Neutrophil (primary cell): ENCODE measurements around the gene AKT3.

Experiments used
- H3K27ac ChIP-seq: fragments of 200-600 bp; sonication (generic); 2 replicates; pipeline ENCODE4 v1.5.1; 2016; ENCODE audit warnings: mild to moderate bottlenecking, moderate library complexity
- H3K27me3 ChIP-seq: fragments of 200-600 bp; sonication (generic); 2 replicates; pipeline ENCODE4 v1.6.0; 2016; ENCODE audit warnings: mild to moderate bottlenecking
- H3K36me3 ChIP-seq: fragments of 200-600 bp; sonication (generic); 2 replicates; pipeline ENCODE4 v1.5.1; 2017
- H3K4me1 ChIP-seq, 2 experiments: fragments of 200-600 bp in 1 of 2; sonication (generic) in 1 of 2; 1 replicate in 1 of 2; 2 replicates in 1 of 2; pipeline versions ENCODE4 v1.5.1 to v1.6.1; 2013 to 2016; ENCODE audit warnings: low read depth in 1 of 2, low read length in 1 of 2, mild to moderate bottlenecking in 1 of 2, moderate library complexity in 1 of 2; ENCODE audit not compliant: control insufficient read depth in 1 of 2, insufficient read depth in 1 of 2
- H3K4me3 ChIP-seq, 2 experiments: fragments of 200-600 bp in 1 of 2; sonication (generic) in 1 of 2; 1 replicate in 1 of 2; 2 replicates in 1 of 2; pipeline ENCODE4 v1.5.1; 2013 to 2016; ENCODE audit warnings: low read depth in 1 of 2, low read length in 1 of 2, mild to moderate bottlenecking in 1 of 2, moderate library complexity in 1 of 2
- H3K9me3 ChIP-seq: fragments of 200-600 bp; sonication (generic); 2 replicates; pipeline ENCODE4 v1.5.1; 2016
- TF ChIP-seq, protein P1 (sequence below): fragments of 200-600 bp; sonication (generic); IDR thresholded peaks from 2 replicates; pipeline ENCODE4 v1.5.1; 2016; ENCODE audit warnings: antibody characterized with exemption

AKT3 gene

DNA sequence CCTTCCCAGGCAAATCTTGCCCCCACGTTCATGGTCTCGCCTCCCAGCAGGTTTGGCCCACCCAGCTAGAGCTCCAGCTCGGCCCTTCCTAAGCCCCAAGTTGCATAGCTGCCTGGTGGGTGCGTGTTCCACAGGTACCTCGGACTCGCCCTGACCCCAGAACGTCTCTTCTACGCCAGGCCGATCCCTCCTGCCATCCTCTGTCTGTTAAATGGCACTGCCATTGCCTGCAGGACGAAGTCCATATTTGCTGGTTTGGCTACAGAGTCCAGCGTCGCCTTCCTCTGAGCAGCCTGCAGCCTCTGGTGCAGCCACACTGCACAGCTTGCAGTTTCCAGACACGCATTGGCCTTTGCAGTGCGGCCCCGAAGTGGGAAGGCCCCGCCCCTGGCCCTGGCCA, 366.1 kb downstream of the AKT3 start:
- Histone ChIP-seq H3K4me3 (no peak overlapping the region), H3K27me3 (peaks cover 29% of the 10 kb centered on the region), H3K4me1 (peaks cover 13 to 15% of the 10 kb centered on the region in 2 experiments), H3K27ac (no peak overlapping the region), H3K36me3 (peaks cover 1% of the 10 kb centered on the region), H3K9me3 (no peaks in the 10 kb centered on the region)
- TF ChIP-seq, protein P1, sequence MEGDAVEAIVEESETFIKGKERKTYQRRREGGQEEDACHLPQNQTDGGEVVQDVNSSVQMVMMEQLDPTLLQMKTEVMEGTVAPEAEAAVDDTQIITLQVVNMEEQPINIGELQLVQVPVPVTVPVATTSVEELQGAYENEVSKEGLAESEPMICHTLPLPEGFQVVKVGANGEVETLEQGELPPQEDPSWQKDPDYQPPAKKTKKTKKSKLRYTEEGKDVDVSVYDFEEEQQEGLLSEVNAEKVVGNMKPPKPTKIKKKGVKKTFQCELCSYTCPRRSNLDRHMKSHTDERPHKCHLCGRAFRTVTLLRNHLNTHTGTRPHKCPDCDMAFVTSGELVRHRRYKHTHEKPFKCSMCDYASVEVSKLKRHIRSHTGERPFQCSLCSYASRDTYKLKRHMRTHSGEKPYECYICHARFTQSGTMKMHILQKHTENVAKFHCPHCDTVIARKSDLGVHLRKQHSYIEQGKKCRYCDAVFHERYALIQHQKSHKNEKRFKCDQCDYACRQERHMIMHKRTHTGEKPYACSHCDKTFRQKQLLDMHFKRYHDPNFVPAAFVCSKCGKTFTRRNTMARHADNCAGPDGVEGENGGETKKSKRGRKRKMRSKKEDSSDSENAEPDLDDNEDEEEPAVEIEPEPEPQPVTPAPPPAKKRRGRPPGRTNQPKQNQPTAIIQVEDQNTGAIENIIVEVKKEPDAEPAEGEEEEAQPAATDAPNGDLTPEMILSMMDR, result no peak

DNA sequence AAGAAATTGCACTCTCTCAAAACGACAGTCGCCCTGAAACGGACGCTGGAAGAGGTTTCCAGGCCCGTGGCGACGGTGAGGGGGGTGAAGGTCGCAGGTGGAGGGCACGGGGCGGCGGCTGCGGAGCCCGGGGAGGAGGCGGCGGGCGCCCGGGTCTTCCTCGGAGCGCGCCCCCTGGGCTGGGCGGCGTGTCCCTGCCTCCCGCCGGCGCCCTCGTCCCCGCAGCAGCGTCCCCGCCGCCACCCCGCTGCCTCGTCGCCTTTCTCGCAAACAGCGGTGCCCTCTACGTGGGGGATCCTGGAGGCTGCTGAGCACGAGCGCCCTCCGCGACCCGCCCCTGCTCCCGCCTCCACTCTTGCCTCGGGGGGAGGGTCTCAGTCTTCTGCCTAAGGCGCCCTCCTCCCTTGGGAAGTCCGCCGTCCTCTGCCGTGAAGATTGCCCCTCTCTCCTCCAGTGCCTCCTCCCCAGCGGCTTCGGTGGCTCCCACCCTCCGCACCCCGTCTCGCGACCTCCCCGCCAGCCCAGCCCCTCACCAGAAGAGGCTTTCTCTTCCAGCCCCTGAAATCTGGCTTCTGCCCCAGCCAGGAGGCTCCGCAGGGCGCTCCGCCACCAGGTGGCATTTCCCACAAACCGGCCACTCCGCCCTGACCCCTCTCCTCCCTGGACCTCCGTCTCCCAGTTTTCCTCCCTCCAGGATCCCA, 366.8 kb downstream of the AKT3 start:
- Histone ChIP-seq H3K27me3 (peaks cover 29% of the 10 kb centered on the region), H3K36me3 (no peaks in the 10 kb centered on the region), H3K4me3 (peak overlapping the region in 1 of 2 experiments; percentile 34), H3K9me3 (no peaks in the 10 kb centered on the region), H3K4me1 (peaks cover 13 to 17% of the 10 kb centered on the region in 2 experiments), H3K27ac (no peak overlapping the region)
- TF ChIP-seq, protein P1, result no peak

DNA sequence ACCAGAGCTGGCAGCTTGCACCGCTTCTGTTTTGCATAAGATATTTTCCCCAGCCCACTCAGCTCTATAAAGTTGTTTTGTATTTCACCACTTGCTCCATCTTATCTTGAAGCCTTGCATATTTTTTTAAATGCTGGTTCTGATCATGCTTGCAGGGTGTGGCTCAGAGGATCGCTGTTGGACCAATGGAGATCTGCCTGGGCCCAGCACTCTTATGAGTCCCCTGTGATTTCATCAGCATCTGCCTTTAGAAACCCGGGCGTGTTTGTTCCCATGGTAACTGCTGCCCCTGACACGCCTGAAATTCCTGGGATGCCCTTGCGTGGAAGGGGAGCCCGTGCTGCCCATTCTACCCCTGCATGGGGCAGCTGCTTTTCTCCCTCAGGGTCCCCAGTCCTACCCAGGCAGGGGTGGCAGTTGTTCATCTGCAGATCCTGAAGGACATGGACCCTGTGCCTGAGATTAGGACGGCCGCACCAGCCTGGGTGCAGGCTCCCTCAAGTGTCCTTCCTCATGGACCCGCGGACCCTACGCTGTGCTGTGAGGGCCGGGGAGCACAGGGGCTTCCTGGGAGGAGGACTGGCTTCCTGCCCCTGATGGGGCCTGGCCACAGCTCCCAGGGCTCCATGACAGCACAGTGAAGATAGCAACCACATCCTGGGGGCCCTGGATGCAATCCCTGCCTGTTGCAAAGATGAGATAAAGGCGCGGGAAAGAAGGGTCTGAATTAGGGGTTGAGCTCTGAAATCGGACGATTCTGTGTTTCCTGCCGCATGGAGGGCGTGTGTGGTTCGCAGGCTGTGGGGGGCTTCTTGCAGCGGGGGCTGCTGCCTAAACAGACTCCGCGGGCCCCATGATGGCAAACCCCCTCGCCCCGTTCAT, 367.7 kb downstream of the AKT3 start:
- no peak overlapping the region for H3K27ac ChIP-seq
- peak overlapping the region in 1 of 2 experiments; percentile 34 for H3K4me3 ChIP-seq

GRCh38 chr1:243481101-243481500, 368.9 kb downstream of the AKT3 start:
- TF ChIP-seq, protein P1, result no peak
- H3K27me3 ChIP-seq, result peaks cover 29% of the 10 kb centered on the region
- peaks cover 24 to 31% of the 10 kb centered on the region in 2 experiments for H3K4me1 ChIP-seq
- no peak overlapping the region for H3K4me3 ChIP-seq
- H3K27ac ChIP-seq, result no peak overlapping the region
- H3K36me3 ChIP-seq, result no peaks in the 10 kb centered on the region
- H3K9me3 ChIP-seq, result no peaks in the 10 kb centered on the region

More for the DNA sequence above, 367.7 kb downstream of the AKT3 start:
- Histone ChIP-seq H3K4me1 (peaks cover 20 to 25% of the 10 kb centered on the region in 2 experiments), H3K27me3 (peaks cover 29% of the 10 kb centered on the region), H3K9me3 (no peaks in the 10 kb centered on the region), H3K36me3 (no peaks in the 10 kb centered on the region)
- TF ChIP-seq, protein P1, result no peak

- H3K36me3 ChIP-seq, result no peaks in the 10 kb centered on the region
- peaks cover 30 to 38% of the 10 kb centered on the region in 2 experiments for H3K4me1 ChIP-seq
- H3K9me3 ChIP-seq, result no peaks in the 10 kb centered on the region
- no peak overlapping the region for H3K4me3 ChIP-seq
- peak overlapping the region; percentile 53 for H3K27ac ChIP-seq
- peaks cover 14% of the 10 kb centered on the region for H3K27me3 ChIP-seq
- TF ChIP-seq, protein P1, result no peak
Observed at GRCh38 chr1:243477731-243478290, 372.2 kb downstream of the AKT3 start.
